OCI-LY1 (cell line): ENCODE measurements around the gene APCDD1.

Experiments
- CTCF ChIP-seq: fragments of 200-600 bp; sonication (generic), shearing (Covaris generic); IDR thresholded peaks from 2 replicates; pipeline ENCODE4 v1.5.1; 2017; ENCODE audit warnings: mild to moderate bottlenecking, antibody characterized with exemption, low read length, moderate library complexity, mixed read lengths
- EZH2 ChIP-seq: fragments of 200-600 bp; sonication (generic), shearing (Covaris generic); IDR thresholded peaks from 2 replicates; pipeline ENCODE4 v1.8.0; 2017; ENCODE audit warnings: borderline replicate concordance, mixed run types, mild to moderate bottlenecking, antibody characterized with exemption, low read length, moderate library complexity, mixed read lengths

DNA sequence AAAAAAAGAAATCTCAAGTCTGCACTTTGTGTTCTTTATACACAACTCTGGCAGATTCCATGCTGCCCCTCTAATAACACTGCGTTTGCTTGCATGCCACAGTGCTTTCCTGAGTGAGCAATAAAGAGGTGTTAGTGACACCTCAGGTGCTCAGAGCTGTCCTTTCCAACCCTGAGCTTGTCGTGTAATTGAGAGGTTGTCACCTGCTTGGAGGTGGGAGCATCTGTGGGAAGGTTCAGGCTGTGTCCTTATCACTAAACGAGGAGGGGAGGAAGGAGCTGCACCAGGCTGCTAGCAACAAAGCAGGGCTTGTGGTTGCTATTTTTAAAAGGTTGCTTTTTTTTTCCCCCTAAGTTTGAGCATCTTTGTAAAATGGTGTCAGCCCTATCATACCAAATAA lies 31.9 kb downstream of the APCDD1 start:
- TF ChIP-seq CTCF, result no peak
- TF ChIP-seq EZH2, result no peak
